ENCODE measurements around the gene MGAT2.
A peak's percentile ranks its signal among the peaks of the same experiment; 100 is the strongest.
"Not testable (repeated sequence)": the region's sequence is repeated elsewhere in the genome, so short reads cannot be mapped to it uniquely, and the experiment has no call there.

The MGAT2 gene

DNA sequence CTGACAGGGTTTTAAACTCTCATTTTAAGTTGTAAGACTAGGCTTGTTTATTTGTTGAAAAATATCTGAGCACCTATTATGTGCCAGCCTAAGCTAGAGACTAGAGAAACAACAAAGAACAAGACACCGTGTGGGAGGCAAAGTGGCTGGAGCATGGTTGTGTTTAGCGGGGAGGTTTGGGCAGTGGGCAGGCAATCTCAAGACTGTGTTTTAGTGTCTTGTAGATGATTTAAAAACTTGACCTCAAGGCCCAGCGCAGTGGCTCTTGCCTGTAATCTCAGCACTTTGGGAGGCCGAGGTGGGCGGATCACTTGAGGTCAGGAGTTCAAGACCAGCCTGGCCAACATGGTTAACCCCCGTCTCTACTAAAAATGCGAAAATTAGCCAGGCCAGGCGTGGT, 7.9 kb upstream of the MGAT2 start:
- no peak for DNase-seq

DNA sequence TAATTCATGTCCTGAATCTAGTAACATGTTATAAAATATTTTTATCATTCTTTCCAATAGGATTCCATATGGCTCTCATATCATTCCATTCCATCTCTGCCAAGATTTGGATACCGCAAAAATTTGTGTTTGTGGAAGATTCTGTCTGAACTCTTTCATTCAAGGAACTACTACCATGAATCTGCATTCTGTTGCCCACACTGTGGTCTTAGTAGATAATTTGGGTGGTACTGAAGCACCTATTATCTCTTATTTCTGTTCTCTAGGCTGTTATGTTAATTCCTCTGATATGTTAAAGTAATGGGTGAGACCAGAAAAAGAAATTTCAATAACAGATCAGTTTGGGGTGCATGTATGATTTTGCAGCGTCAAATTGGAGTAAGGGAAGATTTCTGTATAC, 6.4 kb upstream of the MGAT2 start:
- DNase-seq, result no peak

DNA sequence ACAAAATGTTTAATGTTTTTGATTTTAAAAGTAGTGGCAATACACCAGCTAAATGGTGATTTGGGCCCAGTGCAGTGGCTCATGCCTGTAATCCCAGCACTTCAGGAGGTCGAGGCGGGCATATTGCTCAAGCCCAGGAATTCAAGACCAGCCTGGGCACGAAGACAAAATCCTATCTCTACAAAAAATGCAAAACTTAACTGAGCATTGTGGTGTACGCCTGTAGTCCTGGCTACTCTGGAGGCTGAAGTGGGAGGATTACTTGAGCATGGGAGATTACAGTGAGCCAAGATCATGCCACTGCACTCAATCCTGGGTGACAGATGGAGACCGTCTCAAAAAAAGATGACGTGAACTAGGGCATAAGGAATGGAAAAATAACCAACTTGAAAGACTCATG, 4.8 kb upstream of the MGAT2 start:
- DNase-seq, result no peak

DNA sequence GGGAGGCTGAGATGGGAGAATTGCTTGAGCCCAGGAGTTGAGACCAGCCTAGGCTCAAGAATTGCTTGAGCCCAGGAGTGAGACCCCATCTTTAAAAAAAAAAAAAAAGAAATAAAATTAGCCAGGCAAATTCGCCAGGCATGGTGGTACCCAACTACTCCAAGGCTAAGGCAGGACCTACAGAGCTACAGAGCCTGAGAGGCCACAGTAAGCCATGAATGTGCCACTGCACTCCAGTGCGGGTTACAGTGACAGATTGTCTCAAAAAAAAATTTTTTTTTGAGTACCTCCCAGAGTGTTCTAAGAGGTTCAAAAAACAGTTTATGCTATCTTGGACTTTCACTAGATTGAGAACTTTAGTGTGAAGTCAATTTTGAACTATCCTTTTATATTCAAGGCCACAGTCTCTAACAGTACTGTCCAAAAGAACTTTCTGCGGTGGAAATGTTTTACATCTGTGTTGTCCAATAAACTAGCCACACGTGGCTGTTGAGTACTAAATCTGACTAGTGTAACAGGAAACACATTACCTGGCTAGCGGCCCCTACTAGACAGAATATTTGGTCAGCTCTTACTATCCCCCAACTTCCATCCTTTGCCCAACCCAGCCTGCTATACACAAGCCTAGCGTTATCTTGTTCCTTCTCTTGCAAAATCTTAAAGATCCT, 2.6 kb upstream of the MGAT2 start:
- DNase-seq, result no peak

DNA sequence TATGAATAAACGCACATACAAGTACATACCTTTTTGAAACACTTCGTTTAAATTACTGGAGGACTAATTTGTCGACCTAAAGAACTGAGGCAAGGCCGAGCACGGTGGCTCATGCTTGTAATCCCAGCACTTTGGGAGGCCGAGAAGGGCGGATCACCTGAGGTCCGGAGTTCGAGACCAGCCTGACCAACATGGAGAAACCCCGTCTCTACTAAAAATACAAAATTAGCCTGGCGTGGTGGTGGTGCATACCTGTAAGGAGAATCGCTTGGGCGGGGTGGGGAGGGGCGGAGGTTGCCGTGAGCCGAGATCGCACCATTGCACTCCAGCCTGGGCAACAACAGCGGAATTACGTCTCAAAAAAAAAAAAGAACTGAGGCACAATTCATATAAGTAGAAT, 1.3 kb upstream of the MGAT2 start:
- DNase-seq, result not testable (repeated sequence)

DNA sequence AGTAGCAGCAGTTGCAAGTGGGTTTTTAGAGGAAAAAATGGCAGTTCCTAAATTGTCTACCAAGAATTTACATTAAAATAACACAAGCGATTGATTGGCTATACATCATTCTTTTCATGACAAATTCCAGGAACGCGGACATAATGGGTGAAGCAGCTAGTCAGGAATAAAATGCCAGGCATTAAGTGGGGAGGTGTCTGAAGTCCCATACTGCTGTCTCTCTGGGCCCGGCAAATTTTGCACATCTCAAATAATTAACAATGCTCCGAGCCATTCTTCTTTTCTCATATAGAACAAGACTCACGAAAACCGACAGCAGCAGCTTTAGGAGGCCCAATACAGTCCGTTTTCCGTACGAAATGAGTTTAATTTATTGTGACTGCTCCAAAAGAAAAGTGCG, 869 bp upstream of the MGAT2 start:
- no peak for DNase-seq

DNA sequence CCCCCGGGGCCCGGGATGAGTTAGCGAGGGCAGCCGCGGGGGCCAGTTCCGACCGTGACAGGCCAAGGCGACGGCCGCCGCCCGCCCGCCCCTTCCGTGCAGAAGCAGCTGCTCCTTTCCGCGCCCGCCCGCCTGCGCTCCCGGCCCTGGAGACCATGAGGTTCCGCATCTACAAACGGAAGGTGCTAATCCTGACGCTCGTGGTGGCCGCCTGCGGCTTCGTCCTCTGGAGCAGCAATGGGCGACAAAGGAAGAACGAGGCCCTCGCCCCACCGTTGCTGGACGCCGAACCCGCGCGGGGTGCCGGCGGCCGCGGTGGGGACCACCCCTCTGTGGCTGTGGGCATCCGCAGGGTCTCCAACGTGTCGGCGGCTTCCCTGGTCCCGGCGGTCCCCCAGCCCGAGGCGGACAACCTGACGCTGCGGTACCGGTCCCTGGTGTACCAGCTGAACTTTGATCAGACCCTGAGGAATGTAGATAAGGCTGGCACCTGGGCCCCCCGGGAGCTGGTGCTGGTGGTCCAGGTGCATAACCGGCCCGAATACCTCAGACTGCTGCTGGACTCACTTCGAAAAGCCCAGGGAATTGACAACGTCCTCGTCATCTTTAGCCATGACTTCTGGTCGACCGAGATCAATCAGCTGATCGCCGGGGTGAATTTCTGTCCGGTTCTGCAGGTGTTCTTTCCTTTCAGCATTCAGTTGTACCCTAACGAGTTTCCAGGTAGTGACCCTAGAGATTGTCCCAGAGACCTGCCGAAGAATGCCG, 699 bp downstream of the MGAT2 start:
- no peak for DNase-seq

DNA sequence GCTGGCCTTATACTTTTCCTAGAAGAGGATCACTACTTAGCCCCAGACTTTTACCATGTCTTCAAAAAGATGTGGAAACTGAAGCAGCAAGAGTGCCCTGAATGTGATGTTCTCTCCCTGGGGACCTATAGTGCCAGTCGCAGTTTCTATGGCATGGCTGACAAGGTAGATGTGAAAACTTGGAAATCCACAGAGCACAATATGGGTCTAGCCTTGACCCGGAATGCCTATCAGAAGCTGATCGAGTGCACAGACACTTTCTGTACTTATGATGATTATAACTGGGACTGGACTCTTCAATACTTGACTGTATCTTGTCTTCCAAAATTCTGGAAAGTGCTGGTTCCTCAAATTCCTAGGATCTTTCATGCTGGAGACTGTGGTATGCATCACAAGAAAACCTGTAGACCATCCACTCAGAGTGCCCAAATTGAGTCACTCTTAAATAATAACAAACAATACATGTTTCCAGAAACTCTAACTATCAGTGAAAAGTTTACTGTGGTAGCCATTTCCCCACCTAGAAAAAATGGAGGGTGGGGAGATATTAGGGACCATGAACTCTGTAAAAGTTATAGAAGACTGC, 1.5 kb downstream of the MGAT2 start:
- no peak for DNase-seq

DNA sequence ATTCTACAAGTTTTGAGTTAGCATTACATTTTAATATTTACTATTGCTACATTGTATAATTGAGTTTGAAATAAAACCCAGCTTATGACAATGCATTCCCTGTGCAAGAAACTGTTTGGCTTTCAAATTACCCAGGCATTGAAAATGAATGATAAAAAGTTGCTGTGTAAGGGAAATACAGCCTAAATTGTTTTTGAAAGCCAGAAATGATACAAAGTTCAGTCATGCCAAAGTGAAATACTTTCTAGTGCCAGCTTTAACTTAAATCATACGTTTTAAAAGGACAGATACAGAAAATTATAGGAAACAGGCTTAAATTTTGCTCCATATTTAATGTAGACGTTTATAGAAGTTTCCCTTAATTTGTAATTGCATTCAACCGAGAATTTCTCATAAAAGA, 2.8 kb downstream of the MGAT2 start:
- no peak for DNase-seq

DNA sequence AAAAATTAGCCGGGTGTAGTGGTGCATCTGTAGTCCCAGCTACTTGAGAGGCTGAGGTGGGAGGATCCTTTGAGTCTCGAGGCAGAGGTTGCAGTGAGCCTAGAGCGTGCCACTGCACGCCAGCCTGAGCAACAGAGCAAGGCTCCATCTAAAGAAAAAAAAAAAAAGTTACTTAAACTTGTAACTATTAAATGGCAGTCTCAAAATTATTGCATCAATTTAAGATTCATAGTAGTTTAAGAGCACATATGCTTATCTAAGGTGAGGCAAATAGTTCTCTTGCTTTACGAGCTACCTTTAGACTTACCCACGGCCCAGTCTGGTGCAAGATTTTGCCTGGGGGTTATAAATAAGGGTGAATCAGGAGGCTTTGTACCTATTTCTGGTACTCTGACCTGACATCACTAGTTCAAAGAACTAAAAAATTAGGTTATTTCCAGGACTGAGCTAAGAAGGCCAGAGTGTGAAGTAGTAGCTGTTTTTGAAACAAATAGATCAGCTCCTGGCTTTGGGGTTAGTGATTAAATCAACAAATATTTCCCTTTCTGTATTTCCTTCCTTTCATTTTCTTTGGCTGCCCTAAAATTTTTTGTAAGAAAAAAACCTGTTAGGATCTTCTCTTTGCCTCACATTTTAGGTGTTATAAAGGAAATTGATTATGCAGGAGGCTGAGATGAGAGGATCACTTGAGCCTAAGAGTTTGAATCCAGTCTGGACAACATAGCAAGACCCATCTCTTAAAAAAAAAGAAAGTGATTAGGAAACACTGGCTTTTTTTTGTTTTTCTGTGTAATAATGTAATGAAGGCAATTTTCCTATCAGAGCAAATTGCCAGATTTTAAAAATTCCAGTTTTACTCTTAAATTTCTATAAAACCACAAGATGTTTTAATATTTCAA, 3.6 kb downstream of the MGAT2 start:
- DNase-seq, result no peak

DNA sequence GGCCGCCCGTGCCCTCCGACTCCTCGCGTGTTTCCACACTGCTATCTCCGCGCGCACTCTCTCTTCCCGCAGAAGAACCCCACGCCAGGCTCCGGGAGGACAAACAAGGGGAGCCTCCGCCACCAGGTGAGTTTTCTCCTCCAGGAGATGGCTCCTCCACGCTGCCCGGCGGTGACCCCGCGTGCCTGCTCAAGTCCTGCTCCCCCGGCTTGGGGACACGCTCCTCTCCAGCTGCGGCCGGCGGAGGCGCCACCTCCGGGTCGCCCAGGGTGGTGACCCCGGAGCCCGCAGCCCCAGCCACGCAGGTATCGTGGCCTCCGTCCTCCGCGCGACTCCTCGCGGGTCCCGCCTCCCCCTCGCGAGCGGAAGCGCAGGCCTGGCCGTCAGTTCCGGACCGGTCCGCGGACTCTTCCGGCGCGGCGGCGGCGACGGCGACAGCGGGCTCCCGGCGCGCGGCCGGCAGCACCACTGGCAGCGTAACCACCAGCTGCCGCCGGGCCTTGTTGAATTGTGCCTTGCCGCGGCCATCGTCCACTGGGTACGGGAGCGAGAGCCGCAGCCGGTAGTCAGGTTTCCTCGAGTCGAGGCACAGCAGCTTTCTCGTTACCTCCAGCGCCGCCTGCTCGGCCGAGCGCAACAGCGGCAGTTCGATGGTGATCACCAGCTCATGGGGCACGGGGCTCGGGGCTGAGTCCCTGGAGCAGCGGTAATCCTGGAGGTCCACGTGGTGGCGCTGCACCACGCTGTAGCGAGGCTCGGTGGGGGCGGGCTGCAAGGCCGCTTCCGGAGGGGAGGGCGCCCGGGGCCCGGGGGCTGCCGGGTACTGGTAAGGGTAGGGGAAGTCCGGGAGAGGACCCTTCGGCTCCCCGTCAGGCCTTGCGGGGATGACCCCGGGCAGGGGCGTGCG, 13.3 kb downstream of the MGAT2 start:
- DNase-seq, result peak; percentile 97

DNA sequence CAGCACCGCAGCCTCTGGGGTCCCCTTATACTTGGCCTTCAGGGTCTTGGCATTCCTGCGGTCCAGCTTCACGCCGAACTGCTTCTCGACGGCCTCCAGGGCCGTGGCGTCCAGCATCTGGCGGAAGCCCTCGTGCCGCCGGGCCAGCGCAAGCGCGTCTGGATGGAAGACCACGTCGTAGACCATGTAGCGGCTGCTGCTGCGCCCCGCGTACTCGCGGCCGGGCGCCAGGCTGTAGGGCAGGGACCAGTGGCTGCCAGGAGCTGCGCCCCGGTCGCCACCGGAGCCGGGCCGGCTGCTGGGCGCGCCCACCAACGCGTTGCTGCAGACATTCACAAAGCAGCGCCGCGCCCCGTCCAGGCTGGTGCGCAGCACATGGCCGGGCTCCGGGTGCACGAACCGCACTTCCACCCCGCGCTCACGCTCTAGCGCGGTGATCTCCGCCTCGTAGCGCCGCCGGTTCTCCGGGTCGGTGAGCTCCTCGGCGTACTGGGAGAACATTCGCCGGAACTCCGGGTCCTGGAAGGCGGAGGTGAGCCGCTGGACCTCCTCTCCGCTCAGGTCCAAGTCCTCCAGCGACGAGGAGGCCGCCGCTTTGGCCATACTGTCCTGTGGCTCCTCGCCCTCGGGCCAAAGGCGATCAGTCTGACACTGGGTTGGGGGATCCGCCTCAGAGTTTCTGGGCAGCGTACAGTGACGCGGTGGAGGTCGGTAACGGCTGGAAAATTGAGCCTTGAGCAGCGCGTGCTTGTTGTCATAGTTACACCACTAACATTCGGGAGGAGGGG, 14.1 kb downstream of the MGAT2 start, which contains the start of gene DNAAF2:
Gene DNAAF2 (minus strand): TSS at position 698 of the 788 bp plus-strand sequence. CDS start 95 bp downstream, at position 603.
- DNase-seq, result peak; percentile 95

DNA sequence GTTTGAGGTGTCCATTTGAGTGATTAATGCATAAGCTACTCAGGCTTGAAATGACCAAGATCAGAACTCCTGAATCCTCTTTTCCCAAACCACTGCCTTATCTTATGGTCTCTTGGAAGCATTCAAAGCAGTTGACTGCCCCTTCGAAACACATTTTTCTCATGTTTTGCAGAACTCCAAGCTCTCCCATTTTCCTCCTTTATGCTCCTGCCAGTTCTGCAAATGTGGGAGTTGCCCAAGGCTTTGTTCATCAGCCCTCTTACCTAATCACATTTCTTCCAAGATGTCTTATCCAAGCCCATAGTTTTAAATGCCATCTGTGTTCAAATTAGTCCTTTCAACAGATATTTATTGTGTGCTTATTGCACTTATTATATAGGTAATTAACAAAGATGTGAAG, 16.3 kb downstream of the MGAT2 start:
- DNase-seq, result no peak

DNA sequence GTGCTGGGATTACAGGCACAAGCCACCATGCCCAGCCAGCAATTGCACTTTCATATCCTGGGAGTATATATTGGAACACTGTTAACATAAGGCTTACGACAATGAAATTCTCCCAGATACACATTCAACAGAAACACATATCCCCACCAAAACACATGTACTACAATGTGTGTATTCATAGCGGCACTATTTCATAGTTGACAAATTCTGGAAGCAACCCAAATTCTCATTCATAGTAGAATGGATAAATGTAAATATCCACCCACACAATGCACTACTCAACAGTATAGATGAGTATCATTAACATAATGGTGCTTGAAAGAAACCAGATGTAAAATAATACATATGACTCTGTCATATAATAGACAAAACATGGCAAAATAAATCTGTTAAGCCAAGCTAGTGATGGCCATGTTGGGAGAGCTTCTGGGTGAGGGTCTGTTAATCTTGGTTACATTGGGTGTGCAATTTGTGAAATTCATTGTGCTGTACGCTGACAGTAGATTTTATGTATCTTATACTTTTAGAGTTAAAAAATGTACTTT, 17.0 kb downstream of the MGAT2 start:
- no peak for DNase-seq

DNA sequence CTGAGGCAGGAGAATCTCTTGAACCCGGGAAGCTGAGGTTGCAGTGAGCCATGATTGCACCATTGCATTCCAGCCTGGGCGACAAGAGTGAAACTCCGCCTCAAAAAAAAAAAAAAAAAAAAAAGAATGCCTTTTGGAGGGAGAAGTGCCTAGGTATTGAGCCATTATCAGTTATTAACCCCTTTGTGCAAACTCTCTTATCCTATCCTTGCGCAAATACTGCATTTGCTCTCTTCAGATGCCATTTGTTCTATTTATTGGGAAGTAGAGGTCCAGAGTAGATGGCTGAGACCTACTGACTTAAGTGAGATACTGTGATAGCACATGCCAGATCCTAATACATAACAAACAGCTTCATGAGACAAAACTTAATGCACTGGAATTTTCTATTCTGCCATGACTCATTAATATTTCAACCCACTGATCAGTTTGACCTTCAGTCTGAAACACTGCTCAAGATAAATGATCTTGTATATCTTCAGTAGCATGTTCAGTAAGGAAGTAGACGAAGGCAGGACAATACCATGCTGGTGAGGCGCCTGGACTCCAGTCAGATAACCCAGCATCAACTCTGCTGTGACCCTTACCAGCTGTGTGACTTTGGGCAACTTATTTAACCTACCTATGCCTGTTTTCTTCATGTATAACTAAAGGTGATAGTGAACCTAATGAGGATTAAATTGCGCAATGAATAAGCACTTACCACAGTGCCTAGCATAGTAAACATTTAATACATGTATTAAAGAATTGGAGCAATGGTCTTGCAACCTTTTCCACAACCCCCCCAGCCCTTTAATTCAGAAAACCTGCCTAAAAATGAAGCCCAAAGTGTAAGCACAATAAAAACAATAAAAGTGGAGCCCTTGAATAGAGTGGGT, 20.2 kb downstream of the MGAT2 start:
- DNase-seq, result no peak

DNA sequence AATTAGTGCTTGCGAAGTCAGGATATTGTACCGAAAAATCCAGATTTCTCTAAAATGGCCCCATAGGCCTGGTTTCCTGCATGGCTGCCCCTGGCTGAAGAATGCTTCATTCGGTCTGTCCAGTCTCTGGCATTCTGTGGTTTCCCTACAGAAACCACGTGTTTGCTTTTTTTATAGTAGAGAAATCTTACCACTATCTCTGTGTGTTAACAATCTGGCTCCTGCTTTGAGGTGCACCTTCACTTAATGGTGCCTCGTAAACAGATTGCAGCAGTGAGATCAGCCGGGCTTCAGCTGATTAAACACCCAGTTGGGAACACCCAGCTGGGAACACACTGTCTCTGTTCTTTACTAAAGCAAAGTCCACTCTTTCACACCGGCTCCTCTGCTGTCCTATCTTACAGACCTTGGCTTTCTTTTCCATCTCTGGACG, 21.1 kb downstream of the MGAT2 start:
- no peak for DNase-seq

DNA sequence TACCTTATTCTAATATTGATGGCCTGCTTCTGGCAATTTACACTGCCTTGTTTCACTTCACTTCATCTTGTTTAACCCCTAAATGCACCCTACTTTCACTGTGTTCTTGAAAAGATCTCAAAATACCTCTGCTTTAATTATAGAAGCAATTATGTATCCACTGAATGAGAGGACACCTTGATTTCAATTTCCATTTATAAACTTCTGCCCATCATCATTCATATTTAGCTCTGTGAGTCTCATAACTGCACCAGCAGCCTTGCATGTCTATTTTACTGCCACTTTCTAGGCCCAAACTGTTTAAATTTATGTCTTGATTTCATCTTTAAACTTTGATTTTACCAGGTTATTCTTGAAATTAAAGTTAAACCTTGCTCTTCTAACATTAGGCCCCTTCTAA, 21.6 kb downstream of the MGAT2 start:
- no peak for DNase-seq

DNA sequence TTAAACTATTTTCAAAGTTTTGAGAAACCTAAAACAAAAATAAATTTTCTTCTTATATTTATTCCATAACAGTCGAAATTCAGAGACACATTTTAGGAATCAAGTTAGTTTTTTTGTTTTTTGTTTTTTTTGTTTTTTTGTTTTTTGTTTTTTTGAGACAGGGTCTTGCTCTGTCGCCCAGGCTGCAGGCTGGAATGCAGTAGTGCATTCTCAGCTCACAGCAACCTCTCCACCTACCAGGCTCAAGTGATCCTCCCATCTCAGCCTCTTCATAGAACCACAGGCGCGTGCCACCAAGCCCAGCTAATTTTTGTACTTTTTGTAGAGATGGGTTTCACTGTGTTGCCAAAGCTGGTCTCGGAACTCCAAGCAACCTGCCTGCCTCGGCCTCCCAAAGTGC, 32.9 kb downstream of the MGAT2 start:
- DNase-seq, result no peak

DNA sequence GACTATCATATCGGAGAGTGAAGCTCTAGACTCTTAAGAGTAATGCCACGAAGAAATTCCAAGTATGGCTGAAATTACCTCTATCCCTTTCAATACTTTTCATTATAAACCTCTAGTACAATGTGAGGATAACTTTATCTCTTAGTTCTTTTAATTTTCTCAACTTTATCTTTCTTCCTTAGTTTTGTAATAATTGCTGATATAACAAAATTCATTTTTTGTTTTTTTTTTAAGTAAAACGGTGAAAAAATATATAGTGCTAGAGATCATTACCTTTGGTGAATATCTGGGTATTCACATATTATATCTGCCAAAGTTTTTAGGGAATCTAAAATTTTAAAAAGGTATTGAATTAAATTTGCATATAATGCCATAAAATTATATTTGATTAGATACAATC, 33.9 kb downstream of the MGAT2 start:
- no peak for DNase-seq

DNA sequence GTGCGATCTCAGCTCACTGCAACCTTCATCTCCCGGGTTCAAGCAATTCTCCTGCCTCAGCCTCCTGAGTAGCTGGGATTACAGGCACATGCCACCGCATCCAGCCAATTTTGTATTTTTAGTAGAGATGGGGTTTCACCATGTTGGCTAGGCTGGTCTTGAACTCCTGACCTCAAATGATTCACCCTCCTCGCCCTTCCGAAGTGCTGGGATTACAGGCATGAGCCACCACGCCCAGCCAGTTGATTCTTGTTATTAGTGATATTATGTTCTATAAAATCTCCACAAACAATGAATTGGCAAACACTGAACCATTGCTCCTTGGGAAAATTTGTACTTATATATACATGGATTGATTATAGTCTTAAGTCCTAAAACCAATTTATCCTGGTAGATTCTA, 36.9 kb downstream of the MGAT2 start:
- DNase-seq, result not testable (repeated sequence)
